Right lobe of liver (tissue), 4 donors: ENCODE data around the gene AKAP11.

ENCODE experiments used
- CTCF ChIP-seq, 4 donors: fragments of 200-600 bp in 3 of 4; fragments of 450-650 bp in 1 of 4; IDR thresholded peaks; one replicate each; pipeline versions ENCODE4 v1.5.1 to v1.8.0; 2016 to 2022; ENCODE audit warnings: antibody characterized with exemption in 4 of 4, mild to moderate bottlenecking in 2 of 4
- POLR2A ChIP-seq: fragments of 450-650 bp; IDR thresholded peaks from one replicate; pipeline ENCODE4 v1.6.1; 2017; ENCODE audit warnings: antibody characterized with exemption, mild to moderate bottlenecking
- donor health status: DM: no; HTN: no; CAD: no.
- donor health status: DM: no; HTN: no; CAD: no.
- donor health status: DM: no; HTN: yes; CAD: no.

GRCh38 chr13:42228527-42228926, 43.4 kb upstream of the AKAP11 start:
- no peak for TF ChIP-seq CTCF (IDR thresholded peaks at IDR 0.05)
- no peak for TF ChIP-seq POLR2A
